Kidney capillary endothelial cell (primary cell): ENCODE data around the gene ELFN2.

Source experiments
- DNase-seq: peaks from one replicate; pipeline ENCODE4 v3.0.0-alpha.2; 2018; ENCODE audit warnings: low spot score

Gene ELFN2

GRCh38 chr22:37427711-37428635 lies 694 bp upstream of the ELFN2 start:
- no peak for DNase-seq

DNA sequence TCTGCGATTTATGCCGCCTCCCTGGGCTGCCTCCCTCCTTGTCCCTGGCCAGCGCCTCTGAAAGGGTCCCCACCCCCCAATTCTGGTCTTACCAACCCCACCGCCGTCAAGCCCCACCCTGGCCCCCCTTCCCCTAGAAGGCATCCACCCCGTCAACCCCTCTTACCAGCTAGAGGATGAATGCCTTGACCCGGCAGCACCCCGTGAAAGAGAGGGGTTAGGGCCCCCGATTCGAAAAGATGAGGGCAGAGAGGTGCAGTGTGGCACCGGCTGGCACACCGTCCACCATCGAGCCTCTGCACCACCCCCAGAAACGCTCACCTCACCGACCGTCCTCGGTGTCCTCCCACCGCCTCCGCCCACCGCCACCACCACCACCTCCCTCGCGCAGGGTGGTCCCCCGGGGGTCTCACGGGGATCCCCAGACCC lies 559 bp downstream of the ELFN2 start:
- no peak for DNase-seq

GRCh38 chr22:37425800-37426705 lies 1.2 kb downstream of the ELFN2 start:
- no peak for DNase-seq

DNA sequence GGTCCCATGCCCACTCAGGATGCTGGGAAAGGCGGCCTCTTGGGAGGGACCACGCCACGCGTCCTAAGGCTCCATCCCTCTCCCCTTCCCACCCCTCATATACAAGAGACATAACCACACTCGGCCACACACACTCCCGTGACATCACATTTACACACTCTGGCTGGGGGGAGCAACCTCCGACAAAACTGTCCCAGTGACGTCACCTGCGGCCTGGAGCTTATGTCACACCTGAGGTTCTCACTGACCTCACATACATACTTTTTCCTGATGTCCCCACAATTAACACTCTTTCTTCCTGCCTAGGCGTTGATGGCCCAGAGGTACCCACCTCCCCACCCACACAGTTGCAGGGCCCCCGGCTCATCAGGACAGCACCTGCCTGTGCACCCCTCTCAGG lies 1.9 kb downstream of the ELFN2 start:
- no peak for DNase-seq

DNA sequence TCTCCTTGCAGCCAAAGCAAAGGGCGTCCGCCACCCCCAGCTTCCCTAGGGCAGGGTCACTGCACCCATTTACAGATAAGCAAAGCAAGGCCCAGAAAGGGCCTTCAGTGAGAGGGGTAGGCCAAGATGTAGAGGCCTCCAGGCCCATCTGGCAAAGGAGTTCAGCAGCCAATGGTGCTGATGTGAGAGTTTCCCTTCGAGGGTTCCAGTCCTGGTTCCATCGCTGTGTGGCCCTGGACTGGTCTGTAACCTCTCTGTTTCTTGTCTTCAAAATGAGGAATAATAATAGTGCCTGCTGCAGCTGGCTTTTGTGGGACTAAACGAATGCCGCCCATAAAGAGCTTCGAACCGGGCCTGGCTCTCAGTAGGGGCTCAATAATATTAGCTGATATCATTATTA lies 4.0 kb downstream of the ELFN2 start:
- no peak for DNase-seq

GRCh38 chr22:37421468-37421877 lies 5.8 kb downstream of the ELFN2 start:
- no peak for DNase-seq

GRCh38 chr22:37420686-37421467 lies 6.4 kb downstream of the ELFN2 start:
- peak; percentile 23 for DNase-seq

GRCh38 chr22:37419969-37420685 lies 7.2 kb downstream of the ELFN2 start:
- no peak for DNase-seq

GRCh38 chr22:37419370-37419968 lies 7.8 kb downstream of the ELFN2 start:
- no peak for DNase-seq

- no peak for DNase-seq
Measured at GRCh38 chr22:37418627-37419369, 8.5 kb downstream of the ELFN2 start.

- no peak for DNase-seq
Measured at GRCh38 chr22:37417677-37418348, 9.5 kb downstream of the ELFN2 start.

DNA sequence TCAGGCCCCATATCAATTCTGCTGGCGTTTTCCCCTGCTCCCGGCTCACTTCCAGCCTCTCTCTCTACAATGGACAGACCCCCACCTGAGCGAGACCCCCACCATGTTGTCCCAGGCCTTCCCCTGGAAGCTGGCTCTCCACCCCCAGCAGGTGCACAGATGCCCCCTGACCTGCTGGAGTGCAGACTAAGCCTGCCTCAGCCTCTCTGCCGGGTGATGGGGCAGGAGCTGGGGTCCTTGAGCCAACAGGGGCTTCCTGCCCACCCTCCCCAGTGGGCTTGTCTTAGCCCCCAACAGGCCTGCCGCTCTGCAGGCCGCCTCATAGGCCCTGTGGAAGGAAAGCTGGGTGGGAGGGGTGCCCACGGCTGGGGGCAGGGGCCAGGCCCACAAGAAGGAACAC lies 10.0 kb downstream of the ELFN2 start:
- no peak for DNase-seq

DNA sequence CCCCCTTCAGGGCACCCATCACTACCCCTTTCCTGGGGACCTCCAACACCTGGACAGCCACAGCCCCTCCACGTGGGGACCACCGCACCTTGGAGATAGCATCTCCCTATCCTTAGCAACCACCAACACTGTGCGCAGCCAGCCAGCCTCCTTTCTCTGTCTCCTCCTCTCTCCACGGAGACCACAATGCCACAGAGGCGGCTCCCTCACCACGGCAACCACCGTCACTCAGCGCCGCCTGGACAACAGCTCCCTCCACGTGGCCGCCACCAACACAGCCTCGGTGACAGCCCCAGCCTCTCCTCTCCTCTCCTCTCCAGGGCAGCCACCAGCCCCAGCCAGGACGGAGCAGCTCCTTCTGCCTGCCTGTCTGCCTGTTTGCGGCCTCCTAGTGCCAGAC lies 10.5 kb downstream of the ELFN2 start:
- no peak for DNase-seq

- no peak for DNase-seq
Measured at GRCh38 chr22:37416389-37416788, 10.9 kb downstream of the ELFN2 start.

DNA sequence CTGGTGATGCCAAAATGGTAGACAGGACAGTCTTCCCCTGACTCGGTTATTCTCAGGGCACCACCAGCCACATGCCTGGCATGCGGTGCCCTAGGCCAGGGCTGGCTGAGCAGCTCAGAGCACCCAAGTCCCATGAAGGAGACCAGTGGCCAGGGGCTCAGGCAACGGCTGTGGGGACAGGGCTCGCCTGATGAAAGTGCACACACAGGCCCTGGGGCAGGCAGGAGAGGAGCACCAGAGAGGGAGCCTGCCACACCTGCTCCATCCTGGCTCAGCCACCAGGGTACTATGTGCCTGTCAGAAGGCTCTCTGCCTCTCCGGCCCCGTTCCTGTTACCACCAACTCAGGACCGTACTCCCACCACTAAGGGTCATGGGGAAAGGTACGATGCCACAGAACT lies 12.1 kb downstream of the ELFN2 start:
- DNase-seq: no peak

- DNase-seq: no peak
Measured at GRCh38 chr22:37414288-37414687, 13.0 kb downstream of the ELFN2 start.

GRCh38 chr22:37413546-37413945 lies 13.7 kb downstream of the ELFN2 start:
- no peak for DNase-seq

- DNase-seq: no peak
Measured at GRCh38 chr22:37412495-37413250, 14.6 kb downstream of the ELFN2 start.

GRCh38 chr22:37411655-37412054 lies 15.6 kb downstream of the ELFN2 start:
- no peak for DNase-seq
